ENCODE measurements around the gene NPY4R2.
"Not testable (repeated sequence)": the region's sequence is repeated elsewhere in the genome, so short reads cannot be mapped to it uniquely, and the experiment has no call there.

DNA sequence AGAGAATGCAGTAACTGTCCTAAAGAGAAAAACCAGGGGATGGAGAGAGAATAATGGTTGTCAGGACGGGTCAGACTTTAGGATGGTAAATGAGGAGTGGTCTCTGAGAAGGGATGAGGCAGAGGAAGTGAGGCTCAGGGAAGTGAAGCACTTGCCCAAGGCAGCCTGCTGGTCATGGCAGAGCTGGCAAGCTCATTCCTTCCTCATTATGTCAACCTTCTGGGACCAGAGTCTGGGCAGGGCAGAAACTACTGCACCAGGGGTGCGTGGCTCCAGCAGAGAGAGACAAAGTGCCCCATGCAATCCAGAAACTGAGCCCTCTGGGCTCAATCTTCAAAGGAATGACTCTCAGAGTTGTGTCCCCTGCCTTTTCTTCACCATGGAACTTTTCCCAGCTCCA, 53.6 kb downstream of the NPY4R2 start:
- TF ChIP-seq, protein P1, sequence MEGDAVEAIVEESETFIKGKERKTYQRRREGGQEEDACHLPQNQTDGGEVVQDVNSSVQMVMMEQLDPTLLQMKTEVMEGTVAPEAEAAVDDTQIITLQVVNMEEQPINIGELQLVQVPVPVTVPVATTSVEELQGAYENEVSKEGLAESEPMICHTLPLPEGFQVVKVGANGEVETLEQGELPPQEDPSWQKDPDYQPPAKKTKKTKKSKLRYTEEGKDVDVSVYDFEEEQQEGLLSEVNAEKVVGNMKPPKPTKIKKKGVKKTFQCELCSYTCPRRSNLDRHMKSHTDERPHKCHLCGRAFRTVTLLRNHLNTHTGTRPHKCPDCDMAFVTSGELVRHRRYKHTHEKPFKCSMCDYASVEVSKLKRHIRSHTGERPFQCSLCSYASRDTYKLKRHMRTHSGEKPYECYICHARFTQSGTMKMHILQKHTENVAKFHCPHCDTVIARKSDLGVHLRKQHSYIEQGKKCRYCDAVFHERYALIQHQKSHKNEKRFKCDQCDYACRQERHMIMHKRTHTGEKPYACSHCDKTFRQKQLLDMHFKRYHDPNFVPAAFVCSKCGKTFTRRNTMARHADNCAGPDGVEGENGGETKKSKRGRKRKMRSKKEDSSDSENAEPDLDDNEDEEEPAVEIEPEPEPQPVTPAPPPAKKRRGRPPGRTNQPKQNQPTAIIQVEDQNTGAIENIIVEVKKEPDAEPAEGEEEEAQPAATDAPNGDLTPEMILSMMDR (conservative IDR thresholded peaks at IDR 0.05), result not testable (repeated sequence)
- TF ChIP-seq ZFX (IDR thresholded peaks at IDR 0.05), result not testable (repeated sequence)

All from C4-2B (cell line).